ENCODE measurements around the gene RBBP5.

GRCh38 chr1:205075642-205076155 lies 46.1 kb downstream of the RBBP5 start:
- no peak for TF ChIP-seq NR3C1 (CRISPR knock-in tag; conservative IDR thresholded peaks at IDR 0.05; ENCODE audit: low read depth)
- no peak for TF ChIP-seq ATF3 (CRISPR knock-in tag; conservative IDR thresholded peaks at IDR 0.05)
- TF ChIP-seq CTCF (IDR thresholded peaks at IDR 0.05) = no peak
- TF ChIP-seq ZNF232 (CRISPR knock-in tag; IDR thresholded peaks at IDR 0.05) = no peak
- TF ChIP-seq ELF4 (CRISPR knock-in tag; IDR thresholded peaks at IDR 0.05; ENCODE audit: low read depth) = no peak
- TF ChIP-seq ATF1 (CRISPR knock-in tag; IDR thresholded peaks at IDR 0.05) = no peak
- TF ChIP-seq ZNF263 (CRISPR knock-in tag; IDR thresholded peaks at IDR 0.05; ENCODE audit: low read depth) = no peak
- TF ChIP-seq FOXP1 (CRISPR knock-in tag; IDR thresholded peaks at IDR 0.05; ENCODE audit: borderline replicate concordance) = no peak
